Hematopoietic multipotent progenitor cell (in vitro differentiated cells): ENCODE measurements around the gene SMAGP. TPM values are rescaled to one million over a fixed set of nuclear protein-coding genes. Genes with fewer than 3 reads are reported as not detected.
"Not testable (repeated sequence)": the region's sequence is repeated elsewhere in the genome, so short reads cannot be mapped to it uniquely, and the experiment has no call there.

ENCODE experiments used
- DNase-seq, 3 donors: peaks; one replicate each; pipeline ENCODE4 v3.0.0-alpha.2; 2011 to 2015; ENCODE audit warnings: low read depth in 2 of 3, low spot score in 2 of 3
- total RNA-seq: library from RNA; depleted of rRNA; stranded (reverse); fragments of >200 nt; gene quantifications from one replicate; pipeline ENCODE4 v1.2.3, GENCODE V29; 2012

The SMAGP gene
- total RNA-seq, 1 donor, result 2.4 TPM

- DNase-seq, result not testable (repeated sequence)
Measured at GRCh38 chr12:51227112-51227511, 43.1 kb downstream of the SMAGP start.

- no peak for DNase-seq
Measured at GRCh38 chr12:51225771-51226170, 44.4 kb downstream of the SMAGP start.

GRCh38 chr12:51225234-51225633 lies 45.0 kb downstream of the SMAGP start:
- DNase-seq, result no peak

GRCh38 chr12:51224625-51225024 lies 45.6 kb downstream of the SMAGP start:
- DNase-seq, result no peak

GRCh38 chr12:51222461-51222860 lies 47.8 kb downstream of the SMAGP start:
- no peak for DNase-seq

- not testable (repeated sequence) for DNase-seq
Measured at GRCh38 chr12:51219857-51220256, 50.4 kb downstream of the SMAGP start.

GRCh38 chr12:51219322-51219721 lies 50.9 kb downstream of the SMAGP start:
- DNase-seq, result no peak

GRCh38 chr12:51218607-51219161 lies 51.5 kb downstream of the SMAGP start:
- no peak for DNase-seq

- DNase-seq, result peak; percentile 59 to 89 (median 85)
Measured at GRCh38 chr12:51217968-51218606, 52.1 kb downstream of the SMAGP start, which contains the start of gene POU6F1. POU6F1 (minus strand) TSS chr12:51218062; CDS start chr12:51206836, 11,226 bp downstream.

- peak; percentile 21 to 73 (median 64) for DNase-seq
Measured at GRCh38 chr12:51217133-51217967, 52.9 kb downstream of the SMAGP start.

GRCh38 chr12:51216642-51217041 lies 53.6 kb downstream of the SMAGP start:
- DNase-seq, result no peak

- DNase-seq, result no peak
Measured at GRCh38 chr12:51214895-51215294, 55.3 kb downstream of the SMAGP start.

- DNase-seq, result no peak
Measured at GRCh38 chr12:51210690-51211395, 59.4 kb downstream of the SMAGP start.

GRCh38 chr12:51209259-51209658 lies 61.0 kb downstream of the SMAGP start:
- DNase-seq, result no peak

- DNase-seq, result no peak
Measured at GRCh38 chr12:51208016-51208660, 62.1 kb downstream of the SMAGP start.

GRCh38 chr12:51205350-51205749 lies 64.9 kb downstream of the SMAGP start:
- no peak for DNase-seq

GRCh38 chr12:51202718-51203117 lies 67.5 kb downstream of the SMAGP start:
- DNase-seq, result no peak

GRCh38 chr12:51200806-51201205 lies 69.4 kb downstream of the SMAGP start:
- DNase-seq, result no peak

GRCh38 chr12:51200156-51200555 lies 70.1 kb downstream of the SMAGP start:
- DNase-seq, result no peak

GRCh38 chr12:51199366-51199945 lies 70.8 kb downstream of the SMAGP start:
- DNase-seq, result no peak
